Dedifferentiated amniotic fluid mesenchymal stem cell (primary cell): ENCODE data around the gene TRIM23.
A peak's percentile ranks its signal among the peaks of the same experiment; 100 is the strongest.

Experiments used
- DNase-seq: peaks from one replicate; pipeline ENCODE4 v3.0.0-alpha.2; 2016; ENCODE audit errors: extremely low spot score

The TRIM23 gene

DNA sequence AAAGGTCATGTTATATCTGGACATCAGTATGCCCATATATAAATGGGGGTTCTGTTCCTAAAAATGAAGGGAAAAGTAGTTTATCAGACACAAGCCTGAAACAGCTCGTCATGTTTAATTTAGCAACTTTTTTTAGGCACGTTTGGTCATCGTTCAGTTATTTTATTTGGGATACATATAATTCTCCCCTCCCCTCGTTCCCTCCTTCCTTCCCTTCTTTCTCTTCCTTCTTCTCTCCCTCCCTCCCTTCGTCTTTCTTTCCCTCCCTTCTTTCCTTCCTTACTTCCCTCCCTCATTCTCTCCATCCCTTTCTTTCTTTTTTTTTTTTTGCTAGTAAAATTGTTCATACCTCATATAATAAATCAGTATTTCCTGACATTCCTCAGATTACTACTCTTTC lies 57.6 kb downstream of the TRIM23 start:
- DNase-seq = no peak

- no peak for DNase-seq
Measured at GRCh38 chr5:65563777-65564176, 60.4 kb downstream of the TRIM23 start.

- peak; percentile 97 for DNase-seq
Measured at GRCh38 chr5:65562731-65563701, 61.1 kb downstream of the TRIM23 start, which contains the start of the genes CENPK and PPWD1. Gene CENPK (minus strand): TSS chr5:65563168. CDS start chr5:65554907, 8,261 bp downstream. Gene PPWD1 (plus strand): TSS chr5:65563296. CDS start chr5:65563311, 15 bp downstream.

DNA sequence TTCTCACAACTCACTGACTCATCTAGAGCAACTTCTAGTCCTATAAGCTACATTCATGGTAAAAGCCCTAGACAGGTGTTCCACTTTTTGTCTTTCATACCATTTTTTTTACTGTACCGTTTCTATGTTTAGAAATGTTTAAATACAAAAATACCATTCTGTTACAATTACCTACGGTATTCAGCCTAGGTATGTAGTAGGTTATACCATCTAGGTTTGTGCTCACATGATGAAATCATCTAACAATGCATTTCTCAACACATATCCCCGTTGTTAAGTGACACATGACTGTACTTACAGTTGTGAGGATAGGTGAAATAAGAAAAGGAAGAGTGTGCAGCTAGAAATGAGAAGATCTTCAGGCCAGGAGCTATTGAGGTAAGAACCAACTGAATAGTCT lies 67.4 kb downstream of the TRIM23 start:
- DNase-seq = no peak

DNA sequence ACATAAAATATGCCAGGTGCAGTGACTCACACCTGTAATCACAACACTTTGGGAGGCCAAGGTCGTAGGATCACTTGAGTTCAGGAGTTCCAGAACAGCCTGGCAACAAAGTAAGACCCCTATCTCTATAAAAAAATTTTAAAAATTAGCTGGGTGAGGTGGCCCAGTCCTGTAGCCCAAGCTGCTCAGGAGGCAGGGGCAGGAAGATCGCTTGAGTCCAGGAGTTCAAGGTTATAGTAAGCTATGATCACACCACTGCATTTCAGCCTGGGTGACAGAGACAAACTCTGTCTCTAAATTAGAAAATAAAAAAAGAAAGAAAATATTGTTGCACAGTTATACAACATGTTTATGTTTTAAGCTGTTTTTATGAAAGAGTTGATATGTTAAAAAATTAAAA lies 68.0 kb downstream of the TRIM23 start:
- DNase-seq = no peak

GRCh38 chr5:65555287-65555686 lies 68.8 kb downstream of the TRIM23 start:
- no peak for DNase-seq

DNA sequence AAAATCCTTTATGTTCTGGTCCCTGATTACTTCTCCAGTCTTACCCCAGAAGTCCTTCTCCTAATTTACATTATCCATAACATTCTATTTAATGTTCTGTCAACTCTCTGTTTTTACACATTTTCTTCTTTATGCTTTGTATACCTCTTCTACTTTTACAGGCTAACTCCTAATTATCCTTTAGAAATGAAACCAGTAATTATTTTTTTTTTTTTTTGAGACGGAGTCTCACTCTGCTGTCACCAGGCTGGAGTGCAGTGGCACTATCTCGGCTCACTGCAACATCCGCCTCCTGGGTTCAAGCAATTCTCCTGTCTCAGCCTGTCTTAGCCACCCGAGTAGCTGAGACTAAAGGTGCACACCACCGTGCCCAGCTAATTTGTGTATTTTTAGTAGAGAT lies 70.2 kb downstream of the TRIM23 start:
- DNase-seq = no peak

GRCh38 chr5:65548281-65548680 lies 75.9 kb downstream of the TRIM23 start:
- no peak for DNase-seq

GRCh38 chr5:65546141-65546540 lies 78.0 kb downstream of the TRIM23 start:
- no peak for DNase-seq

DNA sequence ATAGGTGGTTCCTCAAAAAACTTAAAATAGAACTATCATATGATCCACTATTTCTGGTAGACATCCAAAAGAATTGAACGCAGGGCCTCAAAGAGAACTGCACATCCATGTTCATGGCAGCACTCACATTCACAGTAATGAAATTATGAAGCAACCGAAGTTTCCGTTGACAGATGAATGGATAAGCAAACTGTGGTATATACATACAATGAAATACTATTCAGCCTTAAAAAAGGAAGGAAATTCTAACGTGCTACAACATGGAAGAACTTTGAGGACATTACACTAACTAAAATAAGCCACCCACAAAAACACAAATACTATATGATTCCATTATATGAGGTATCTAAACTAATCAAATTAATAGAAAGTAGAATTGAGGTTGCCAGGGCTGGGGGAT lies 79.7 kb downstream of the TRIM23 start:
- no peak for DNase-seq

- DNase-seq = no peak
Measured at GRCh38 chr5:65539827-65540226, 84.3 kb downstream of the TRIM23 start.
